Adrenal gland (tissue), 5 donors: Measurements from ENCODE around the gene OSGEPL1.

ENCODE experiments used
- POLR2A ChIP-seq, 2 donors: fragments of 450-650 bp; IDR thresholded peaks; one replicate each; pipeline ENCODE4 v1.6.1; 2017; ENCODE audit warnings: antibody characterized with exemption in 2 of 2, mild to moderate bottlenecking in 2 of 2, moderate library complexity in 1 of 2
- TF ChIP-seq, protein P1 (sequence below), 6 experiments: fragments of 450-650 bp in 4 of 6; fragments of 200-600 bp in 2 of 6; sonication (generic) in 1 of 6; IDR thresholded peaks; 1 replicate in 5 of 6; 2 replicates in 1 of 6; pipeline versions ENCODE4 v1.5.1 to v1.8.0; 2016 to 2021; ENCODE audit warnings: antibody characterized with exemption in 6 of 6, mild to moderate bottlenecking in 2 of 6, moderate library complexity in 1 of 6
- donor health status: DM: no; HTN: no; CAD: no.

DNA sequence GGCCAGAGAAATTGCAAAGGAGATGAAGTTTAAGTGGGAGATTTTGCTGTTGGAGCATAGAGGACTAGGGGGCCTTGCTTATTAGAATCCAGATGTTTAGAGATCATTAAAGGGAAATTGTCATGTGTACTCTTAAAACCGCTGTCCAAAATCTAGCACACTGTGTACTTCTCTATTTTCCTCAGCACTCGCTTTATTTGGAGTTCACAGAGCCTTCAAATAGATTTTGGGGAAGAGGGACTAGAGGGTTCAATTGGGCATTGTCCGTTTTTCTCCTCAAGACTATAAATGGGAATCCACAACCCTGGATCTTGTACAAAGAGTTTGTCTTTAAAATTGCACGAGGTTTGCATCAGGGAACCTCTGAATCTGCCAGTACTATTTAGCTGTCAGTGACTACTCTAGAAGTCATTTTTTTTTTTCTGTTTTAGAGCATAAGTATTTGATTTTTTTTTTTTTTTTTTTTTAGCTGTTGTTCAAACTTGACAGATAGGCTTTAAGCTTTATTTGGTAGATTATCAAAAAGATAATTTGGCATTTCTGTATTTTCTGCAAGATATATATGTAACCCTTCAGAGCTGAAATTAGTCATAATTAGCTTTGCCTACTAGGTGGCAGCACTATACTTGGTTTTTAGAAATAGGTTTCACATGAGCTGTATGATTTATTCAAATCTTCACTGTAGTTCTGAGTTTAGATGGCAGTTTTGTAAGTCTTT, 35.9 kb upstream of the OSGEPL1 start:
- TF ChIP-seq, protein P1, sequence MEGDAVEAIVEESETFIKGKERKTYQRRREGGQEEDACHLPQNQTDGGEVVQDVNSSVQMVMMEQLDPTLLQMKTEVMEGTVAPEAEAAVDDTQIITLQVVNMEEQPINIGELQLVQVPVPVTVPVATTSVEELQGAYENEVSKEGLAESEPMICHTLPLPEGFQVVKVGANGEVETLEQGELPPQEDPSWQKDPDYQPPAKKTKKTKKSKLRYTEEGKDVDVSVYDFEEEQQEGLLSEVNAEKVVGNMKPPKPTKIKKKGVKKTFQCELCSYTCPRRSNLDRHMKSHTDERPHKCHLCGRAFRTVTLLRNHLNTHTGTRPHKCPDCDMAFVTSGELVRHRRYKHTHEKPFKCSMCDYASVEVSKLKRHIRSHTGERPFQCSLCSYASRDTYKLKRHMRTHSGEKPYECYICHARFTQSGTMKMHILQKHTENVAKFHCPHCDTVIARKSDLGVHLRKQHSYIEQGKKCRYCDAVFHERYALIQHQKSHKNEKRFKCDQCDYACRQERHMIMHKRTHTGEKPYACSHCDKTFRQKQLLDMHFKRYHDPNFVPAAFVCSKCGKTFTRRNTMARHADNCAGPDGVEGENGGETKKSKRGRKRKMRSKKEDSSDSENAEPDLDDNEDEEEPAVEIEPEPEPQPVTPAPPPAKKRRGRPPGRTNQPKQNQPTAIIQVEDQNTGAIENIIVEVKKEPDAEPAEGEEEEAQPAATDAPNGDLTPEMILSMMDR (IDR thresholded peaks at IDR 0.05) = peak in 5 of 6 experiments; percentile 30 to 66 (median 49)
- TF ChIP-seq POLR2A (IDR thresholded peaks at IDR 0.05) = no peak
